Testis (tissue), 2 donors: ENCODE results near the gene AQP12A.

Experiments used
- CTCF ChIP-seq, 3 experiments: fragments of 450-650 bp in 2 of 3; fragments of 200-600 bp in 1 of 3; sonication (generic) in 1 of 3; IDR thresholded peaks; one replicate each; pipeline ENCODE4 v1.5.1; 2016 to 2019; ENCODE audit warnings: antibody characterized with exemption in 3 of 3, mild to moderate bottlenecking in 2 of 3, moderate library complexity in 1 of 3
- POLR2A ChIP-seq: fragments of 450-650 bp; IDR thresholded peaks from one replicate; pipeline ENCODE4 v1.6.1; 2017; ENCODE audit warnings: antibody characterized with exemption, mild to moderate bottlenecking, moderate library complexity

DNA sequence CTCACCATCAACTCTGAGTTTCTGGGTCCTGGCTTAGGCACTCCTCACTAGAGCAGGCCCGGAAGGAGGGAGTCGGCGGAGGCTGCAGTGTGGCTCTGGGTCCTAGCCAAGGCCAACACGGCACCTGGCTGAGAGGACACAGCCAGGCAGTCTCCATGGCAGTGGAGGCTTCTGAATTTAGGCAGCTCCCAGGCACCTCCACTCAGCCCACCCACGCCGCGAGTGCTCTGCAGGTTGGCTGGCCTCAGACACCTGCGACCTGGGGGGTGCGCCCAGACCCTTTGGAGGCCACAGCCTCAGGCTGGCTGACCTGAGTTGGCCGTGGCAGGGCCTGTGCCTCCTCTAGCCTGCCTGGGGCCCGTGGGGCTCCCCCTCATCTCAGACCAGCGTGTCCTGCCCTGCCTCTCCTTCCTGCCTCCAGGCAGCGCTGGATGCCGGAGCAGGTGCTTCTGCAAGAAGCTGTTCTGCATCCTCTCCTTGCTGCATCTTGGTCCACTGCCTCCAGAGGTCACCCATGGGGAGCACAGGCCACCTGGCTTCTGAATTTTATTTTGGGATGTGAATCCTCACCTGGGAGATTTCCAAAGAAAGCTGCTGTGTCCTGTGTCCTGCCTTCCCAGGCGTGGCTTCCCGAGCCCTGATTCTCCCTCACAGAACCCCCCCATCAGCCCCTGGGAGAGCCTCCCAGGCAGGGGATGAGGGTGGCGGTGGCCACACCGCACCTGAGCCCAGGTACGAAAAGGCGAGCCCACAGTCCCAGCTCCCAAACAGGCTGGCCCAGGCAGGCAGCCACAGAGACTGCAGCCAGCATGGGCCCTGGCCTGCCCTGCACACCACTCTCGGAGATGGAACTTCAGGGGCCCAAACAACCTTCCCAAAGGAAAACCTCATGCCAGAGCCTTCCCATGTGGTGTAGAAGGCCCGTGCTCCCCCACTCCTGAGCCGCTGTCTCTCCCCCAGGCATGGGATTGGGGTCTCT is 23.4 kb downstream of the AQP12A start:
- TF ChIP-seq POLR2A (no peak), CTCF (IDR thresholded peaks at IDR 0.05) (no peak)
